Keratinocyte (primary cell): ENCODE data around the gene P2RX1. TPM values are rescaled to one million over a fixed set of nuclear protein-coding genes. Genes with fewer than 3 reads are reported as not detected.
"Not testable (repeated sequence)": the region's sequence is repeated elsewhere in the genome, so short reads cannot be mapped to it uniquely, and the experiment has no call there.

ENCODE experiments used
- DNase-seq: peaks from one replicate; pipeline ENCODE4 v3.0.0-alpha.2; 2011; ENCODE audit warnings: low read depth, missing footprints, low spot score
- FAIRE-seq: peaks from 2 replicates; lab custom pipeline; 2011; peaks lifted over from hg19 to GRCh38; lab: Jason Lieb, UNC
- H2AFZ ChIP-seq: 2 replicates; pipeline ENCODE4 v1.6.0; 2012; ENCODE audit warnings: low read length, control low read depth, inconsistent platforms; ENCODE audit not compliant: control insufficient read depth
- H3K27ac ChIP-seq: 2 replicates; pipeline ENCODE4 v1.5.1; 2011; ENCODE audit warnings: low read length; ENCODE audit not compliant: control insufficient read depth, insufficient read depth
- H3K27me3 ChIP-seq: 3 replicates; pipeline ENCODE4 v1.6.0; 2011; ENCODE audit warnings: low read length; ENCODE audit not compliant: control insufficient read depth, insufficient read depth; ENCODE audit errors: extremely low read depth
- H3K36me3 ChIP-seq, 2 experiments: 2 replicates in 1 of 2; 3 replicates in 1 of 2; pipeline ENCODE4 v1.5.1; 2011; ENCODE audit warnings: low read length in 2 of 2, mild to moderate bottlenecking in 1 of 2; ENCODE audit not compliant: control insufficient read depth in 2 of 2, insufficient read depth in 2 of 2; ENCODE audit errors: extremely low read depth in 1 of 2
- H3K4me1 ChIP-seq: 3 replicates; pipeline ENCODE4 v1.5.1; 2011; ENCODE audit warnings: low read length; ENCODE audit not compliant: control insufficient read depth, insufficient read depth; ENCODE audit errors: extremely low read depth
- H3K4me2 ChIP-seq: 3 replicates; pipeline ENCODE4 v1.6.0; 2011; ENCODE audit warnings: low read depth, low read length; ENCODE audit not compliant: control insufficient read depth, insufficient read depth; ENCODE audit errors: extremely low read depth
- H3K4me3 ChIP-seq, 3 experiments: fragments of 200-600 bp in 1 of 3; sonication (generic) in 1 of 3; 2 replicates in 2 of 3; 3 replicates in 1 of 3; pipeline ENCODE4 v1.5.1; 2011 to 2016; ENCODE audit warnings: low read length in 3 of 3, mild to moderate bottlenecking in 3 of 3, control low read depth in 2 of 3, inconsistent platforms in 1 of 3, low read depth in 1 of 3, mixed read lengths in 1 of 3, mixed run types in 1 of 3, moderate library complexity in 1 of 3; ENCODE audit not compliant: control insufficient read depth in 2 of 3, insufficient read depth in 2 of 3; ENCODE audit errors: extremely low read depth in 1 of 3
- H3K79me2 ChIP-seq: 2 replicates; pipeline ENCODE4 v1.6.0; 2012; ENCODE audit warnings: low read length; ENCODE audit not compliant: control insufficient read depth, insufficient read depth
- H3K9ac ChIP-seq: 3 replicates; pipeline ENCODE4 v1.6.0; 2011; ENCODE audit warnings: low read length; ENCODE audit not compliant: control insufficient read depth, insufficient read depth; ENCODE audit errors: extremely low read depth
- H3K9me1 ChIP-seq: 3 replicates; pipeline ENCODE4 v1.6.0; 2011; ENCODE audit warnings: low read length; ENCODE audit not compliant: control insufficient read depth, insufficient read depth; ENCODE audit errors: extremely low read depth
- H3K9me3 ChIP-seq: 2 replicates; pipeline ENCODE4 v1.5.1; 2012; ENCODE audit warnings: low read depth, low read length; ENCODE audit not compliant: control insufficient read depth
- H4K20me1 ChIP-seq: 3 replicates; pipeline ENCODE4 v1.6.0; 2011; ENCODE audit warnings: low read length; ENCODE audit not compliant: control insufficient read depth, insufficient read depth; ENCODE audit errors: extremely low read depth
- CTCF ChIP-seq, 3 experiments: IDR thresholded peaks in 1 of 3; conservative IDR thresholded peaks in 1 of 3; optimal IDR thresholded peaks in 1 of 3; 2 replicates in 2 of 3; 3 replicates in 1 of 3; pipeline versions ENCODE3 to v1.5.1; 2011; ENCODE audit warnings: low read length in 3 of 3, mild to moderate bottlenecking in 3 of 3, moderate library complexity in 2 of 3, control low read depth in 1 of 3, inconsistent platforms in 1 of 3; ENCODE audit not compliant: insufficient read depth in 2 of 3; ENCODE audit errors: extremely low read depth in 1 of 3
- EZH2 ChIP-seq: IDR thresholded peaks from one replicate; pipeline ENCODE4 v1.6.1; 2012; ENCODE audit warnings: inconsistent platforms, mild to moderate bottlenecking, low read length, moderate library complexity
- dilution Hi-C: fragments of 300-500 bp; cut with MboI; formaldehyde crosslinking; loops from one replicate; pipeline ENCODE4 v1.7.0; 2020; ENCODE audit warnings: low sequenced_read_pairs; ENCODE audit not compliant: extremely low pct_ligation_motif_present
- polyA plus RNA-seq, 5 experiments: library from polyadenylated mRNA; depleted of rRNA in 3 of 5; stranded (reverse) in 3 of 5; stranded (forward) in 1 of 5; unstranded in 1 of 5; fragments of >200 nt; gene quantifications; 1 replicate in 1 of 5; 2 replicates in 3 of 5; 3 replicates in 1 of 5; pipeline versions ENCODE4 v1.2.1 to v1.2.3, GENCODE V29; 2011 to 2012; ENCODE audit warnings: missing spikeins in 2 of 5, low read depth in 1 of 5, low replicate concordance in 1 of 5

The P2RX1 gene
- polyA plus RNA-seq, 1 donor (not counting 4 experiments of a cell fraction or from before 2014, with no cell fraction given) = not detected

DNA sequence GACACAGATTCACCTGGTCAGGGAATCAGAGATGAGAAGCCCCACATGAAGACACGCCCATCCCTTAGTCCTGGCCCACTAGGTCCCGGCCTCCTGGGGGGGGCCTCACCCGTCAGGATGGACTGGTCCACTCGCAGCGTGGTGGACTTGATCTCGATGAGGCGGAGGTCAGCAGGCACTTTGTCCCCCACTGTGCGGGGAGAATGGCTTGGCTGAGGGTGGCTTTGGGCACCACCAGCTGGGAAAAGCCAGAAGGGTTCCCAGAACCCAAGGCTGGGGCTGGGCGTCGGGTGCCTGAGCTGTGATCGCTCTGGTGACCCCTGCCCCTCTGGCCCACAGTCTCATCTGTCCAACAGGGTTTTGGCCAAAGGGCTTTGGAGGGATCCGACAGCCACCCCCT lies 34.3 kb upstream of the P2RX1 start:
- Histone ChIP-seq H3K27me3 (no peaks in the 10 kb centered on the region), H3K9me3 (no peaks in the 10 kb centered on the region), H3K9me1 (no peaks in the 10 kb centered on the region), H4K20me1 (no peaks in the 10 kb centered on the region), H2AFZ (no peak overlapping the region), H3K4me1 (no peaks in the 10 kb centered on the region), H3K36me3 (no peaks in the 10 kb centered on the region), H3K9ac (no peak overlapping the region), H3K79me2 (no peaks in the 10 kb centered on the region), H3K27ac (no peak overlapping the region), H3K4me2 (no peak overlapping the region), H3K4me3 (no peak overlapping the region)
- no peak for DNase-seq
- TF ChIP-seq CTCF (optimal IDR thresholded peaks at IDR 0.05 in 1 of 3, IDR thresholded peaks at IDR 0.05 in 1 of 3, conservative IDR thresholded peaks at IDR 0.05 in 1 of 3; ENCODE audit: extremely low read depth in 1 of 3, insufficient read depth in 2 of 3, low read length in 3 of 3) (no peak), EZH2 (no peak)
- FAIRE-seq = no peak
- dilution Hi-C loops = no loop called here

DNA sequence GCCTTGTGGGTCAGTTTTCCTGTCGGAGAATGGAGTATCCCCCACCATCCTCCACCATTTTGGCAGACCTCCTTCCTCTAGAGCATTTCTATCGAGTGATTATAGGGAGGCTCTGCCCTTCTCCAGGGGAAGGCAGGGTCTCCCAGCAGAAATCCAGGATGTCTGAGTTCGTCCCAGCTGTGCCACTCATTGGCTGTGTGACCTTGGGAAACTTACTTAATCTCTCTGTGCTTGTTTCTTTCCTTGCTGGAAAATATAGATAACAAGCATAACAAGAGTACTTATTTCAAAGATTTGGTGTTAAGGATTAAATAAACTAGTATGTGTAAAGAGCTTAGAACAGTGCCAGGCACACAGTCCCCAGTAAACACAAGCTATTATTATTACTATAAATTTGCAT lies 33.2 kb upstream of the P2RX1 start:
- H3K36me3 ChIP-seq = no peaks in the 10 kb centered on the region
- H3K4me2 ChIP-seq = no peak overlapping the region
- no peaks in the 10 kb centered on the region for H3K9me1 ChIP-seq
- FAIRE-seq (no peak), DNase-seq (no peak)
- H3K27ac ChIP-seq = no peak overlapping the region
- no peaks in the 10 kb centered on the region for H3K79me2 ChIP-seq
- H3K9me3 ChIP-seq = no peaks in the 10 kb centered on the region
- no peak overlapping the region for H2AFZ ChIP-seq
- TF ChIP-seq CTCF (optimal IDR thresholded peaks at IDR 0.05 in 1 of 3, IDR thresholded peaks at IDR 0.05 in 1 of 3, conservative IDR thresholded peaks at IDR 0.05 in 1 of 3; ENCODE audit: extremely low read depth in 1 of 3, insufficient read depth in 2 of 3, low read length in 3 of 3) = no peak
- TF ChIP-seq EZH2 = no peak
- H3K9ac ChIP-seq = no peak overlapping the region
- no peaks in the 10 kb centered on the region for H3K27me3 ChIP-seq
- H4K20me1 ChIP-seq = no peaks in the 10 kb centered on the region
- H3K4me3 ChIP-seq = no peak overlapping the region
- dilution Hi-C loops = no loop called here
- H3K4me1 ChIP-seq = no peaks in the 10 kb centered on the region

DNA sequence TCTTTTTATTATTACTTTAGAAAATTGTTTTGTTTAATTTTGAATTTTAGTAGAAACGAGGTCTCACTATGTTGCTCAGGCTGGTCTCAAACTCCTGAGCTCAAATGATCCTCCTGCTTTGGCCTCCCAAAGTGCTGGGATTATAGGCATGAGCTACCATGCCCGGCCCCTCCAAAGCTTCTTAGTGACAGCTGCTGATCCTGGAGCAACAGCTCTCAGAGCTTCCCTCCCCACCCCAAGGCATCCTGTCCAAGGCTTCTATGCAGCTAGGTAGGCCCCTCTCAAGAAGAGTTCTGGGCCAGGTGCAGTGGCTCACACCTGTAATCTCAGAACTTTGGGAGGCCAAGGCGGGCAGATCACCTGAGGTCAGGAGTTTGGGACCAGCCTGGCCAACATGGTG lies 32.3 kb upstream of the P2RX1 start:
- FAIRE-seq, dilution Hi-C loops, H3K79me2 ChIP-seq, H3K27me3 ChIP-seq, H3K4me2 ChIP-seq, H3K9ac ChIP-seq, H4K20me1 ChIP-seq, DNase-seq, H2AFZ ChIP-seq, H3K4me3 ChIP-seq, H3K27ac ChIP-seq, H3K9me3 ChIP-seq, H3K4me1 ChIP-seq, H3K9me1 ChIP-seq, H3K36me3 ChIP-seq: not testable (repeated sequence)
